OCI-LY3 (cell line): ENCODE data around the gene RAB12.

ENCODE experiments used
- CTCF ChIP-seq: fragments of 200-600, 300-600 bp; sonication (generic); IDR thresholded peaks from 2 replicates; pipeline ENCODE4 v1.5.1; 2014; ENCODE audit warnings: antibody characterized with exemption, low read length, low read depth
- EZH2phosphoT487 ChIP-seq: fragments of 200-600 bp; shearing (Covaris generic); IDR thresholded peaks from 2 replicates; pipeline ENCODE4 v1.6.1; 2018; ENCODE audit warnings: antibody characterized with exemption, mixed run types, low read depth

DNA sequence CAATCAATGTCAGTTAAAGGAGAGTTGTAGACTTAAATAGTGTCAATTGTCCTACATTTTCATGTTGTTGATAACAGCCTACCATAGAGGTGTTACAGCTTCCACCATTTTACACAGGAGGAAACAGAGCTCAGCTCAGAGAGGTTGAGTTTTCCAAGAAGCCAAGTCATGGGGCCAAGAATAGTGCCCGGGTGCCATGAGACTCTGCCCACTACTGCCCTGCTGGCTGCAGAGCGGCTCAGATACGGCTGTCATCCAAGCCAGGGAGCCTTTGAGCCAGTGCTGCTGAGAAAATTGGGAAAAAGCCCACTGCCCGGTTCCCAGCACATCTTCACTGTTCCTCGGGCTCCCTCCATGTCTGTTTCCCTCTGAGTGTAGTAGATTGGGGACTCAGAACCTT is 22.0 kb downstream of the RAB12 start:
- TF ChIP-seq CTCF, result no peak
- TF ChIP-seq EZH2phosphoT487, result no peak
